OCI-LY1 (cell line): ENCODE measurements around the gene HLA-DQB1.
"Not testable (repeated sequence)": the region's sequence is repeated elsewhere in the genome, so short reads cannot be mapped to it uniquely, and the experiment has no call there.

ENCODE experiments used
- H2AFZ ChIP-seq: fragments of 200-600 bp; sonication (generic), shearing (Covaris generic); 2 replicates; pipeline ENCODE4 v1.6.0; 2014; ENCODE audit warnings: antibody characterized with exemption, mild to moderate bottlenecking, low read length
- H3F3A ChIP-seq: fragments of 200-600 bp; sonication (generic), shearing (Covaris generic); 2 replicates; pipeline ENCODE4 v1.6.0; 2014; ENCODE audit warnings: mild to moderate bottlenecking, antibody characterized with exemption, low read length, moderate library complexity; ENCODE audit not compliant: insufficient read depth
- H3K27ac ChIP-seq: fragments of 200-600 bp; sonication (generic); 2 replicates; pipeline ENCODE4 v1.5.1; 2014; ENCODE audit warnings: low read length, mixed run types, mild to moderate bottlenecking, low read depth; ENCODE audit not compliant: poor library complexity, severe bottlenecking
- H3K27me3 ChIP-seq: fragments of 200-600 bp; sonication (generic); 2 replicates; pipeline ENCODE4 v1.6.0; 2014; ENCODE audit warnings: antibody characterized with exemption, mild to moderate bottlenecking, low read length, moderate library complexity; ENCODE audit not compliant: insufficient read depth
- H3K36me3 ChIP-seq: fragments of 200-600 bp; sonication (generic); 2 replicates; pipeline ENCODE4 v1.6.1; 2014; ENCODE audit warnings: mild to moderate bottlenecking, antibody characterized with exemption, low read length, moderate library complexity, mixed read lengths; ENCODE audit not compliant: insufficient read depth
- H3K4me1 ChIP-seq: fragments of 200-600 bp; sonication (generic); 2 replicates; pipeline ENCODE4 v1.5.1; 2014; ENCODE audit warnings: mild to moderate bottlenecking, low read length, moderate library complexity; ENCODE audit not compliant: insufficient read depth, severe bottlenecking
- H3K4me2 ChIP-seq: fragments of 200-600 bp; sonication (generic), shearing (Covaris generic); 2 replicates; pipeline ENCODE4 v1.6.1; 2014; ENCODE audit warnings: low read length
- H3K4me3 ChIP-seq: fragments of 200-600 bp; sonication (generic); 2 replicates; pipeline ENCODE4 v1.5.1; 2014; ENCODE audit warnings: low read length, low read depth, mild to moderate bottlenecking, mixed read lengths; ENCODE audit not compliant: poor library complexity, severe bottlenecking
- H3K79me2 ChIP-seq: fragments of 200-600 bp; shearing (Covaris generic); 2 replicates; pipeline ENCODE4 v1.6.1; 2016; ENCODE audit warnings: mixed run types, low read length, mixed read lengths; ENCODE audit not compliant: insufficient read depth
- H3K9ac ChIP-seq: fragments of 200-600 bp; sonication (generic), shearing (Covaris generic); 2 replicates; pipeline ENCODE4 v1.6.1; 2014; ENCODE audit warnings: mild to moderate bottlenecking, low read length, mixed read lengths
- H3K9me2 ChIP-seq: fragments of 200-600 bp; sonication (generic), shearing (Covaris generic); 2 replicates; pipeline ENCODE4 v1.6.1; 2014; ENCODE audit warnings: low read depth, mild to moderate bottlenecking, low read length, mixed read lengths
- H3K9me3 ChIP-seq: fragments of 200-600 bp; shearing (Covaris generic); 2 replicates; pipeline ENCODE4 v1.6.1; 2014; ENCODE audit warnings: low read length, mixed read lengths
- H4K20me1 ChIP-seq: fragments of 200-600 bp; sonication (generic), shearing (Covaris generic); 2 replicates; pipeline ENCODE4 v1.6.0; 2016; ENCODE audit warnings: mild to moderate bottlenecking, low read length; ENCODE audit not compliant: insufficient read depth
- EZH2 ChIP-seq: fragments of 200-600 bp; sonication (generic), shearing (Covaris generic); IDR thresholded peaks from 2 replicates; pipeline ENCODE4 v1.8.0; 2017; ENCODE audit warnings: borderline replicate concordance, mixed run types, mild to moderate bottlenecking, antibody characterized with exemption, low read length, moderate library complexity, mixed read lengths
- TF ChIP-seq, protein P1 (sequence below): fragments of 200-600 bp; sonication (generic), shearing (Covaris generic); IDR thresholded peaks from 2 replicates; pipeline ENCODE4 v1.5.1; 2017; ENCODE audit warnings: mild to moderate bottlenecking, antibody characterized with exemption, low read length, moderate library complexity, mixed read lengths

HLA-DQB1 gene

DNA sequence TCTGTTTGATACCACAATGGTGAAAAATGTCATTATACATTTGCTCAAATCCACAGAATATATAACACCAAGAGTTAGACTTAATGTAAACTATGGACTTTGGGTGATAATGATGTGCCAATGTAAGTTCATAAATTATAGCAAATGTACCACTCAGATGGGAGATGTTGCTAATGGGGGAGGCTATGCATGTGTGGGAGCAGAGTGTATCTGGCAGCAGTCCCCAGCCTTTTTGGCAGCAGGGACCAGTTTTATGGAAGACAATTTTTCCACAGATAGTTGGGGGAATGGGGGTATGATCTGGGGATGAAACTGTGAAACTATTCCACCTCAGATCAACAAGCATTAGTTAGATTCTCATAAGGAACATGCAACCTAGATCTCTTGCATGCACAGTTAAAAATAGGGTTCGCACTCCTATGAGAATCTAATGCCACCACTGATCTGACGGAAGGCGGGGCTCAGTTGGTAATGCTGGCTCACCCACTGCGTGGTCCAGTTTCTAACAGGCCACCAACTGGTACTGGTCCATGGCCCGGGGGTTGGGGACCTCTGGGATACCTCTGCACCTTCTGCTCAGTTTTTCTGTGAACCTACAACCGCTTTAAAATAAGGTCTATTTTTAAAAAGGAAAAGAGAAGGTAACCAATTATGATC, 21.3 kb downstream of the HLA-DQB1 start:
- TF ChIP-seq EZH2: no peak
- TF ChIP-seq, protein P1, sequence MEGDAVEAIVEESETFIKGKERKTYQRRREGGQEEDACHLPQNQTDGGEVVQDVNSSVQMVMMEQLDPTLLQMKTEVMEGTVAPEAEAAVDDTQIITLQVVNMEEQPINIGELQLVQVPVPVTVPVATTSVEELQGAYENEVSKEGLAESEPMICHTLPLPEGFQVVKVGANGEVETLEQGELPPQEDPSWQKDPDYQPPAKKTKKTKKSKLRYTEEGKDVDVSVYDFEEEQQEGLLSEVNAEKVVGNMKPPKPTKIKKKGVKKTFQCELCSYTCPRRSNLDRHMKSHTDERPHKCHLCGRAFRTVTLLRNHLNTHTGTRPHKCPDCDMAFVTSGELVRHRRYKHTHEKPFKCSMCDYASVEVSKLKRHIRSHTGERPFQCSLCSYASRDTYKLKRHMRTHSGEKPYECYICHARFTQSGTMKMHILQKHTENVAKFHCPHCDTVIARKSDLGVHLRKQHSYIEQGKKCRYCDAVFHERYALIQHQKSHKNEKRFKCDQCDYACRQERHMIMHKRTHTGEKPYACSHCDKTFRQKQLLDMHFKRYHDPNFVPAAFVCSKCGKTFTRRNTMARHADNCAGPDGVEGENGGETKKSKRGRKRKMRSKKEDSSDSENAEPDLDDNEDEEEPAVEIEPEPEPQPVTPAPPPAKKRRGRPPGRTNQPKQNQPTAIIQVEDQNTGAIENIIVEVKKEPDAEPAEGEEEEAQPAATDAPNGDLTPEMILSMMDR: no peak
- no peaks in the 10 kb centered on the region for H4K20me1 ChIP-seq

DNA sequence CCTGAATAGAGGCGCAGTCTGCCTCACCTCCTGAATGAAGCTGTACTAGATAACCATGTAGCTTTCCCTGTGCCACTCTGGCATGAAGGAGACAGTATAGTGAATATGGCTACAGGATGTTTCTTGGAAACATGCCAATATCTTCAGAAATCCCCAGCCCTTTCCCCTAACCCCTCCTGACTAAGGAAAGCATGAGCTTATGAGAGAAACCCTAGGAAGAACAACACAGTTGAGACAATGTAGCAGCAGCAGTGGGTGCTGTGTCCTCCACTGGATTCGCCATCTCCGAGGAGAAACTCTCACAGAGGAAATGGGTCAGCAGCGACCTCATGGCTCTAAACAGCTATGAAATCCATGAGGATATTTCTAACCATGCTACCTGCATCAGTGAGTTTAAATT, 22.6 kb downstream of the HLA-DQB1 start:
- H3K4me3 ChIP-seq: no peak overlapping the region
- no peaks in the 10 kb centered on the region for H3F3A ChIP-seq
- TF ChIP-seq, protein P1: no peak
- no peak for TF ChIP-seq EZH2
- H3K9me3 ChIP-seq: no peaks in the 10 kb centered on the region
- no peak overlapping the region for H3K9ac ChIP-seq
- no peaks in the 10 kb centered on the region for H4K20me1 ChIP-seq
- no peaks in the 10 kb centered on the region for H3K79me2 ChIP-seq
- H2AFZ ChIP-seq: no peak overlapping the region
- H3K4me2 ChIP-seq: no peak overlapping the region
- H3K9me2 ChIP-seq: no peaks in the 10 kb centered on the region
- H3K27ac ChIP-seq: no peak overlapping the region
- no peaks in the 10 kb centered on the region for H3K36me3 ChIP-seq
- peaks cover 1% of the 10 kb centered on the region for H3K4me1 ChIP-seq
- no peaks in the 10 kb centered on the region for H3K27me3 ChIP-seq

More for the DNA sequence above, 21.3 kb downstream of the HLA-DQB1 start:
- H3K9me2 ChIP-seq: no peaks in the 10 kb centered on the region
- H3K36me3 ChIP-seq: no peaks in the 10 kb centered on the region
- no peaks in the 10 kb centered on the region for H3K27me3 ChIP-seq
- H2AFZ ChIP-seq: no peak overlapping the region
- no peaks in the 10 kb centered on the region for H3K79me2 ChIP-seq
- no peak overlapping the region for H3K9ac ChIP-seq
- H3K4me3 ChIP-seq: no peak overlapping the region
- H3K9me3 ChIP-seq: no peaks in the 10 kb centered on the region
- no peaks in the 10 kb centered on the region for H3F3A ChIP-seq
- no peak overlapping the region for H3K27ac ChIP-seq
- H3K4me1 ChIP-seq: no peaks in the 10 kb centered on the region
- H3K4me2 ChIP-seq: no peak overlapping the region

DNA sequence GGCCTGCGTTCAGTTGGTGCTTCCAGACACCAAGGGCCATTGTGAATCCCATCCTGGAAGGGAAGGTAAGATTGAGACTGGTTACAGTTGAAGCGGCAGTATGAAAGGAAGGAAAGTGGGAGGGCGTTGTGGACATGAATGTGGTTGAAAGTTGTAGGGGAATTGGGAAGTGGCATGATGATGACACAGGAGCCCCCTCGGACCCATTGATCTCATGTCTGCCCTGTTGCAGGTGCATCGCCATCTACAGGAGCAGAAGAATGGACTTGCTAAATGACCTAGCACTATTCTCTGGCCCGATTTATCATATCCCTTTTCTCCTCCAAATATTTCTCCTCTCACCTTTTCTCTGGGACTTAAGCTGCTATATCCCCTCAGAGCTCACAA, 23.7 kb downstream of the HLA-DQB1 start:
- Histone ChIP-seq H3K79me2 (no peaks in the 10 kb centered on the region), H3K27ac (no peak overlapping the region), H3K9me3 (no peaks in the 10 kb centered on the region), H3K36me3 (no peaks in the 10 kb centered on the region), H3K4me1 (peaks cover 3% of the 10 kb centered on the region), H3K27me3 (no peaks in the 10 kb centered on the region), H3F3A (no peaks in the 10 kb centered on the region), H4K20me1 (no peaks in the 10 kb centered on the region), H3K4me3 (no peak overlapping the region), H2AFZ (no peak overlapping the region), H3K4me2 (no peak overlapping the region), H3K9me2 (no peaks in the 10 kb centered on the region), H3K9ac (no peak overlapping the region)
- TF ChIP-seq, protein P1: no peak
- no peak for TF ChIP-seq EZH2

- H3K9ac ChIP-seq, H3K4me1 ChIP-seq, H3K36me3 ChIP-seq, H3F3A ChIP-seq, H3K4me2 ChIP-seq, H3K9me3 ChIP-seq, H3K9me2 ChIP-seq, H3K79me2 ChIP-seq, H3K27ac ChIP-seq, H3K4me3 ChIP-seq, H3K27me3 ChIP-seq, H2AFZ ChIP-seq, H4K20me1 ChIP-seq: not testable (repeated sequence)
Observed at GRCh38 chr6:32641785-32642719, 24.4 kb downstream of the HLA-DQB1 start.
